ENCODE results near the gene TRPM2. TPM values are rescaled to one million over a fixed set of nuclear protein-coding genes. Genes with fewer than 3 reads are reported as not detected.

TRPM2 gene
- total and polyA plus RNA-seq, 2 of the 4 experiments (the other 2 are of a cell fraction) = not detected

DNA sequence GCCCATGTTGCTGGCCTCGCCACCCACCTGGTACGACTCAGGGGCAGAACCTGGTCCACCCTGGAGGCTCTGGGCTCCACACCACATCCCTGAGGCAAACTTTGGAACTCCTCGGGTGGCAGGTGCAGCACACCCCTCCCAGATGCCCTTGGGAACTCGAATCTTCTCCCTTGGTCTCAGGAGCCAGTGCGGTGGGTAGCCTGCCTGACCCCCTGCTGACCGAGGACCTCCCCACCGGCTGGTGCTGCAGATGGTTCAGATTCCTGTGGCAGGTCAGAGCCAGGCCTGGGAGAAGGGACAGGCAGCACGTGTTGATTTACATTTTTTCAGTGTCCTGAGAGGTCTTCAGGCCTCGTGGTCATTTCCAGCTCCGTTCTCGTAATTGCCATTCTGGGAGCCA is 7.9 kb upstream of the TRPM2 start:
- POLR2A ChIA-PET (ENCODE audit: unreplicated experiment) = no interaction called here
- H4K5ac ChIP-seq (ENCODE audit: low read depth, low read length) = no peak overlapping the region
- no peak overlapping the region for H2BK120ac ChIP-seq (ENCODE audit: low read depth, low read length)
- H3K14ac ChIP-seq (replicated peaks; ENCODE audit: low read depth, low read length) = no peak overlapping the region
- no peak overlapping the region for H3K18ac ChIP-seq (ENCODE audit: low read depth, low read length)
- H3K36me3 ChIP-seq (ENCODE audit: control insufficient read depth, insufficient read depth, low read length) = no peaks in the 10 kb centered on the region
- no peak overlapping the region for H3K4me2 ChIP-seq (ENCODE audit: low read depth, low read length)
- no peak overlapping the region for H3K23ac ChIP-seq (ENCODE audit: low read depth, low read length)
- CTCF ChIA-PET = no interaction called here
- H2AK9ac ChIP-seq (replicated peaks; ENCODE audit: low read depth, low read length, poor library complexity) = no peak overlapping the region
- no peaks in the 10 kb centered on the region for H4K20me1 ChIP-seq (ENCODE audit: insufficient read depth, low read length)
- no peak overlapping the region for H2AFZ ChIP-seq (replicated peaks; ENCODE audit: low read length, poor library complexity)
- ATAC-seq (ENCODE audit: low read depth) (no peak), DNase-seq (no peak)
- 0 out of 2 replicates have a peak, but pooled peaks cover 1% of the 10 kb centered on the region for H3K9me1 ChIP-seq (ENCODE audit: insufficient read depth, low read length)
- H2BK20ac ChIP-seq (ENCODE audit: low read depth, low read length) = no peak overlapping the region
- no peak overlapping the region for H3K9ac ChIP-seq (ENCODE audit: low read depth, low read length)
- no peak overlapping the region for H3K56ac ChIP-seq (ENCODE audit: extremely low read depth, insufficient read depth, low read length)
- H3K27me3 ChIP-seq (ENCODE audit: control insufficient read depth, insufficient read depth, low read length) = peaks cover 36% of the 10 kb centered on the region
- H3K27ac ChIP-seq (ENCODE audit: insufficient read depth, low read length) = no peak overlapping the region
- intact Hi-C loops (cut with micrococcal nuclease) (no loop called here), dilution Hi-C loops (cut with HindIII; ENCODE audit: low sequenced_read_pairs, unreplicated experiment) (no loop called here), in situ Hi-C loops (cut with MboI; ENCODE audit: low sequenced_read_pairs) (no loop called here)
- TF ChIP-seq MXI1 (IDR thresholded peaks at IDR 0.05; ENCODE audit: borderline replicate concordance, low read depth, low read length) = no peak
- no peak for TF ChIP-seq NFE2L2 (IDR thresholded peaks at IDR 0.05; ENCODE audit: low read depth, low read length)
- TF ChIP-seq BHLHE40 (IDR thresholded peaks at IDR 0.05; ENCODE audit: low read depth, low read length) = no peak
- TF ChIP-seq, protein P1, sequence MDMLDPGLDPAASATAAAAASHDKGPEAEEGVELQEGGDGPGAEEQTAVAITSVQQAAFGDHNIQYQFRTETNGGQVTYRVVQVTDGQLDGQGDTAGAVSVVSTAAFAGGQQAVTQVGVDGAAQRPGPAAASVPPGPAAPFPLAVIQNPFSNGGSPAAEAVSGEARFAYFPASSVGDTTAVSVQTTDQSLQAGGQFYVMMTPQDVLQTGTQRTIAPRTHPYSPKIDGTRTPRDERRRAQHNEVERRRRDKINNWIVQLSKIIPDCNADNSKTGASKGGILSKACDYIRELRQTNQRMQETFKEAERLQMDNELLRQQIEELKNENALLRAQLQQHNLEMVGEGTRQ (IDR thresholded peaks at IDR 0.05; ENCODE audit: low read depth, low read length) = no peak
- no peak for TF ChIP-seq RCOR1 (IDR thresholded peaks at IDR 0.05; ENCODE audit: insufficient replicate concordance, low read length)
- no peak for TF ChIP-seq MAFK (IDR thresholded peaks at IDR 0.05; ENCODE audit: low read depth, low read length)
- TF ChIP-seq FOS (IDR thresholded peaks at IDR 0.05; ENCODE audit: low read depth, low read length) = no peak
- no peak for TF ChIP-seq RAD21 (IDR thresholded peaks at IDR 0.05; ENCODE audit: low read length)
- H2AK5ac ChIP-seq (ENCODE audit: low read depth, low read length) = no peak overlapping the region
- H2BK5ac ChIP-seq (ENCODE audit: low read depth, low read length, poor library complexity, severe bottlenecking) = no peak overlapping the region
- no peaks in the 10 kb centered on the region for H3K4me1 ChIP-seq (ENCODE audit: control insufficient read depth, insufficient read depth, low read length)
- H3K9me3 ChIP-seq (ENCODE audit: control insufficient read depth, insufficient read depth, low read length) = no peaks in the 10 kb centered on the region
- H4K8ac ChIP-seq (ENCODE audit: low read depth in 2 of 2, low read length in 2 of 2) = no peak overlapping the region
- H3K79me1 ChIP-seq (ENCODE audit: low read depth in 1 of 2, low read length in 2 of 2) = no peaks in the 10 kb centered on the region
- no peak overlapping the region for H3K4me3 ChIP-seq (ENCODE audit: insufficient read depth, low read depth, low read length)
- no peak overlapping the region for H4K91ac ChIP-seq (ENCODE audit: insufficient read depth, low read depth, low read length)
- WGBS, 2 experiments (ENCODE audit: extremely low coverage in 2 of 2, insufficient read length in 1 of 2) = 29% methylated on average over 8 of the region's 11 CpGs; no CpG with 5 or more reads in 1 of the 2 experiments
- no peak overlapping the region for H2BK15ac ChIP-seq (ENCODE audit: low read depth, low read length)
- no TSS peak for BruUV-seq (replicated peaks)
- no peak overlapping the region for H3K4ac ChIP-seq (ENCODE audit: low read depth, low read length)

Data from IMR-90 (cell line).